HL-60 (cell line): Measurements from ENCODE around the gene OR51F2.

ENCODE experiments used
- DNase-seq, 2 experiments: peaks; one replicate each; pipeline ENCODE4 v3.0.0-alpha.2; 2010 to 2020; ENCODE audit warnings: low read depth in 1 of 2, low spot score in 1 of 2
- H3K27ac ChIP-seq: fragments of 250-450 bp; sonication (Bioruptor Pico); replicated peaks from 2 replicates; pipeline ENCODE4 v1.5.1; 2020; ENCODE audit warnings: mild to moderate bottlenecking, moderate library complexity
- H3K27me3 ChIP-seq: fragments of 250-450 bp; sonication (Bioruptor Pico); 2 replicates; pipeline ENCODE4 v1.5.1; 2021; ENCODE audit warnings: mild to moderate bottlenecking, moderate library complexity; ENCODE audit not compliant: insufficient read depth, poor library complexity, severe bottlenecking
- H3K4me3 ChIP-seq: replicated peaks from 2 replicates; pipeline ENCODE4 v1.5.1; 2011; ENCODE audit warnings: mild to moderate bottlenecking, control low read depth, low read length; ENCODE audit not compliant: insufficient read depth
- CTCF ChIP-seq: IDR thresholded peaks from one replicate; pipeline ENCODE4 v1.5.1; 2011; ENCODE audit warnings: low read length, control low read depth, inconsistent platforms; ENCODE audit not compliant: insufficient read depth
- GABPA ChIP-seq: IDR thresholded peaks from 2 replicates; pipeline ENCODE4 v1.6.1; 2012; ENCODE audit warnings: low read depth
- POLR2AphosphoS5 ChIP-seq: IDR thresholded peaks from 2 replicates; pipeline ENCODE4 v1.6.1; 2012; ENCODE audit warnings: low read depth
- REST ChIP-seq: IDR thresholded peaks from 2 replicates; pipeline ENCODE4 v1.6.1; 2012; ENCODE audit warnings: low read depth; ENCODE audit not compliant: insufficient replicate concordance
- SPI1 ChIP-seq: IDR thresholded peaks from 2 replicates; pipeline ENCODE4 v1.6.1; 2012; ENCODE audit warnings: low read depth, mild to moderate bottlenecking, borderline replicate concordance

The OR51F2 gene

GRCh38 chr11:4865855-4866254 lies 44.7 kb downstream of the OR51F2 start:
- Histone ChIP-seq H3K27ac (no peak overlapping the region), H3K27me3 (no peaks in the 10 kb centered on the region), H3K4me3 (no peak overlapping the region)
- TF ChIP-seq POLR2AphosphoS5 (no peak), SPI1 (no peak), GABPA (no peak), REST (no peak), CTCF (no peak)
- DNase-seq: no peak
